ENCODE data around the gene CRB1. TPM values are rescaled to one million over a fixed set of nuclear protein-coding genes. Genes with fewer than 3 reads are reported as not detected.

The CRB1 gene
- polyA plus RNA-seq, 1 donor (not counting 4 experiments of a cell fraction or from before 2014, with no cell fraction given): 0.04 TPM

GRCh38 chr1:197521118-197521739, 253.2 kb downstream of the CRB1 start:
- H3K79me2 ChIP-seq (ENCODE audit: control insufficient read depth, insufficient read depth, low read length): no peaks in the 10 kb centered on the region
- no peaks in the 10 kb centered on the region for H3K9me1 ChIP-seq (ENCODE audit: control insufficient read depth, extremely low read depth, insufficient read depth, low read length)
- no peak overlapping the region for H2AFZ ChIP-seq (ENCODE audit: control insufficient read depth, low read length)
- FAIRE-seq: no peak
- H4K20me1 ChIP-seq (ENCODE audit: control insufficient read depth, extremely low read depth, insufficient read depth, low read length): no peaks in the 10 kb centered on the region
- no peaks in the 10 kb centered on the region for H3K4me1 ChIP-seq (ENCODE audit: control insufficient read depth, extremely low read depth, insufficient read depth, low read length)
- no peaks in the 10 kb centered on the region for H3K9me3 ChIP-seq (ENCODE audit: control insufficient read depth, low read depth, low read length)
- no peak overlapping the region for H3K4me2 ChIP-seq (ENCODE audit: control insufficient read depth, extremely low read depth, insufficient read depth, low read depth, low read length)
- H3K9ac ChIP-seq (ENCODE audit: control insufficient read depth, extremely low read depth, insufficient read depth, low read length): no peak overlapping the region
- H3K27me3 ChIP-seq (ENCODE audit: control insufficient read depth, extremely low read depth, insufficient read depth, low read length): no peaks in the 10 kb centered on the region
- TF ChIP-seq CTCF (optimal IDR thresholded peaks at IDR 0.05 in 1 of 3, IDR thresholded peaks at IDR 0.05 in 1 of 3, conservative IDR thresholded peaks at IDR 0.05 in 1 of 3; ENCODE audit: extremely low read depth in 1 of 3, insufficient read depth in 2 of 3, low read length in 3 of 3) (peak; percentile 34 to 66 (median 46)), EZH2 (IDR thresholded peaks at IDR 0.05; ENCODE audit: low read length) (no peak)
- no peak overlapping the region for H3K4me3 ChIP-seq (ENCODE audit: control insufficient read depth in 2 of 3, extremely low read depth in 1 of 3, insufficient read depth in 2 of 3, low read depth in 1 of 3, low read length in 3 of 3)
- H3K36me3 ChIP-seq (ENCODE audit: control insufficient read depth in 2 of 2, extremely low read depth in 1 of 2, insufficient read depth in 2 of 2, low read length in 2 of 2): no peaks in the 10 kb centered on the region
- DNase-seq (ENCODE audit: low read depth, low spot score): no peak
- no peak overlapping the region for H3K27ac ChIP-seq (ENCODE audit: control insufficient read depth, insufficient read depth, low read length)
- dilution Hi-C loops (cut with MboI; ENCODE audit: extremely low pct_ligation_motif_present, low sequenced_read_pairs): no loop called here

- TF ChIP-seq CTCF (optimal IDR thresholded peaks at IDR 0.05 in 1 of 3, IDR thresholded peaks at IDR 0.05 in 1 of 3, conservative IDR thresholded peaks at IDR 0.05 in 1 of 3; ENCODE audit: extremely low read depth in 1 of 3, insufficient read depth in 2 of 3, low read length in 3 of 3): peak in 1 of 3 experiments; percentile 18
- no peak for TF ChIP-seq EZH2 (IDR thresholded peaks at IDR 0.05; ENCODE audit: low read length)
- H3K79me2 ChIP-seq (ENCODE audit: control insufficient read depth, insufficient read depth, low read length): no peaks in the 10 kb centered on the region
- no peaks in the 10 kb centered on the region for H3K36me3 ChIP-seq (ENCODE audit: control insufficient read depth in 2 of 2, extremely low read depth in 1 of 2, insufficient read depth in 2 of 2, low read length in 2 of 2)
- no peaks in the 10 kb centered on the region for H3K27me3 ChIP-seq (ENCODE audit: control insufficient read depth, extremely low read depth, insufficient read depth, low read length)
- H3K27ac ChIP-seq (ENCODE audit: control insufficient read depth, insufficient read depth, low read length): no peak overlapping the region
- dilution Hi-C loops (cut with MboI; ENCODE audit: extremely low pct_ligation_motif_present, low sequenced_read_pairs): no loop called here
- H3K9ac ChIP-seq (ENCODE audit: control insufficient read depth, extremely low read depth, insufficient read depth, low read length): no peak overlapping the region
- no peaks in the 10 kb centered on the region for H3K9me3 ChIP-seq (ENCODE audit: control insufficient read depth, low read depth, low read length)
- no peak overlapping the region for H3K4me2 ChIP-seq (ENCODE audit: control insufficient read depth, extremely low read depth, insufficient read depth, low read depth, low read length)
- DNase-seq (ENCODE audit: low read depth, low spot score): no peak
- no peaks in the 10 kb centered on the region for H4K20me1 ChIP-seq (ENCODE audit: control insufficient read depth, extremely low read depth, insufficient read depth, low read length)
- FAIRE-seq: no peak
- no peaks in the 10 kb centered on the region for H3K9me1 ChIP-seq (ENCODE audit: control insufficient read depth, extremely low read depth, insufficient read depth, low read length)
- no peak overlapping the region for H3K4me3 ChIP-seq (ENCODE audit: control insufficient read depth in 2 of 3, extremely low read depth in 1 of 3, insufficient read depth in 2 of 3, low read depth in 1 of 3, low read length in 3 of 3)
- H3K4me1 ChIP-seq (ENCODE audit: control insufficient read depth, extremely low read depth, insufficient read depth, low read length): no peaks in the 10 kb centered on the region
- no peak overlapping the region for H2AFZ ChIP-seq (ENCODE audit: control insufficient read depth, low read length)
These were observed 258.8 kb downstream of the CRB1 start for GRCh38 chr1:197526736-197527371.

Small RNA genes lying within 50 kb of the gene (small RNA-seq; reads per million reads assigned to genes)
- 0 reads per million in 3 experiments for gene MRPS21P3 (ENCODE audit: insufficient read length in 3 of 3, low read depth in 3 of 3, low replicate concordance in 1 of 3)

Other genes starting within 250 kb of the CRB1 start
- gene F13B, start 201.0 kb upstream of the CRB1 start, polyA plus RNA-seq: not detected in 3 replicates
- gene ASPM, start 121.6 kb upstream of the CRB1 start, polyA plus RNA-seq: 2.1 to 10.0 TPM (median 5.3 TPM) in 3 replicates
- gene ZBTB41, start 67.0 kb upstream of the CRB1 start, polyA plus RNA-seq: 3.5 to 5.2 TPM (median 4.1 TPM) in 3 replicates

All from keratinocyte (primary cell).